Sigmoid colon (tissue), 7 donors: ENCODE results near the gene CRB2. TPM values are rescaled to one million over a fixed set of nuclear protein-coding genes. Genes with fewer than 3 reads are reported as not detected.

Experiments used
- DNase-seq: peaks from one replicate; pipeline ENCODE4 v3.0.0-alpha.2; 2019
- H3K27ac ChIP-seq, 4 donors: fragments of 200-600 bp; sonication (generic); one replicate each; pipeline ENCODE4 v1.5.1; 2016 to 2019; ENCODE audit warnings: mild to moderate bottlenecking in 1 of 4
- H3K27me3 ChIP-seq, 3 donors: fragments of 200-600 bp; sonication (generic); one replicate each; pipeline ENCODE4 v1.5.1; 2019; ENCODE audit warnings: mild to moderate bottlenecking in 1 of 3
- H3K36me3 ChIP-seq, 4 donors: fragments of 200-600 bp; sonication (generic); one replicate each; pipeline ENCODE4 v1.5.1; 2016 to 2019
- H3K4me1 ChIP-seq, 4 donors: fragments of 200-600 bp; sonication (generic); one replicate each; pipeline ENCODE4 v1.5.1; 2017 to 2019
- H3K4me3 ChIP-seq, 4 donors: fragments of 200-600 bp; sonication (generic); one replicate each; pipeline ENCODE4 v1.5.1; 2017 to 2019; ENCODE audit warnings: mild to moderate bottlenecking in 2 of 4, moderate library complexity in 1 of 4
- H3K9me3 ChIP-seq, 4 donors: fragments of 200-600 bp in 3 of 4; sonication (generic) in 3 of 4; one replicate each; pipeline versions ENCODE4 v1.5.1 to v1.6.1; 2013 to 2019
- CTCF ChIP-seq, 4 experiments: fragments of 450-650 bp in 3 of 4; fragments of 200-600 bp in 1 of 4; IDR thresholded peaks; one replicate each; pipeline ENCODE4 v1.5.1; 2016 to 2019; ENCODE audit warnings: antibody characterized with exemption in 4 of 4, mild to moderate bottlenecking in 3 of 4, moderate library complexity in 2 of 4
- EP300 ChIP-seq, 4 donors: sonication (generic); formaldehyde crosslinking; IDR thresholded peaks; one replicate each; pipeline ENCODE4 v1.6.1; 2017; ENCODE audit warnings: antibody characterized with exemption in 4 of 4
- POLR2A ChIP-seq, 2 donors: fragments of 450-650 bp; IDR thresholded peaks; one replicate each; pipeline ENCODE4 v1.6.1; 2016; ENCODE audit warnings: antibody characterized with exemption in 2 of 2, mild to moderate bottlenecking in 2 of 2, moderate library complexity in 2 of 2
- POLR2AphosphoS5 ChIP-seq, 4 donors: sonication (generic); formaldehyde crosslinking; IDR thresholded peaks; one replicate each; pipeline ENCODE4 v1.6.1; 2017; ENCODE audit warnings: antibody characterized with exemption in 4 of 4
- WGBS, 2 donors: extraction: QIAGEN DNeasy Blood & Tissue Kit; methylation state at CpG; one replicate each; pipeline ENCODE4 v1.1.7; 2013; 5-methylcytosine and 5-hydroxymethylcytosine counted together
- intact Hi-C: fragments of 100-400 bp; cut with DNase I; formaldehyde crosslinking; loops from one replicate; pipeline ENCODE4 v1.15.1; 2023
- polyA plus RNA-seq, 3 donors: library from polyadenylated mRNA; stranded (reverse); fragments of 200-250 nt; gene quantifications; one replicate each; pipeline ENCODE4 v1.2.3, GENCODE V29; 2013
- total RNA-seq, 4 donors: library from RNA; depleted of rRNA; stranded (reverse); fragments of >200 nt; gene quantifications; one replicate each; pipeline ENCODE4 v1.1.0, GENCODE V29; 2016
- donor health status: healthy with polysubstance abuse.
- donor health status: Bipolar disorder and iron deficiency.
- donor health status: healthy.

CRB2 gene
- total and polyA plus RNA-seq, 7 donors: 0.14 to 0.79 (median 0.40) TPM; not detected in 3

DNA sequence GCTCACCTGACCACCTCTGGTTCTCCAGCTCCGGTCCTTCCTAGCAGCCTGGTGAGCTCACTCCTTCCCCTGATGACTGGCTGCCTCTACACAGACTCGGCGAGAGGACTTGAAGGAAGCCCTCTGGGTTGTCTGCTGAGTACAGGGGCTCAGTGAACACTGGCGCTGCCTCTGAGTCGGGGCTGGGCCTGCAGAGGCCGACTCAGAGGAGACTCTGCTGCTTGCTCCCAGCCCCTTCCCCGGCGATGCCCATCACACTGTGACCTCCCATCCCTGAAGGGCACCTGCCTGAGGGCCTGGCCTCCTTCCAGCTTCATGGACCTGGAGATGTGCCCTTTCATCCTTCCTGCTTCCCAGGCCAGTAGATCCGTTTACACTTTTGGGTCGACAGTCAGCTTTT lies 22.0 kb downstream of the CRB2 start:
- 22 to 68% methylated on average over 10 of the region's 10 CpGs for WGBS, 2 donors
- Histone ChIP-seq H3K4me1 (peaks cover 0 to 35% (median 31%) of the 10 kb centered on the region in 4 donors), H3K27me3 (peaks cover 5 to 12% (median 6%) of the 10 kb centered on the region in 3 donors), H3K27ac (no peak overlapping the region), H3K4me3 (no peak overlapping the region), H3K9me3 (no peaks in the 10 kb centered on the region), H3K36me3 (peaks cover 0 to 5% (median 0%) of the 10 kb centered on the region in 4 donors)
- no peak for TF ChIP-seq POLR2A (IDR thresholded peaks at IDR 0.05)
- no peak for TF ChIP-seq EP300 (IDR thresholded peaks at IDR 0.05)
- TF ChIP-seq CTCF (IDR thresholded peaks at IDR 0.05): no peak
- TF ChIP-seq POLR2AphosphoS5 (IDR thresholded peaks at IDR 0.05): no peak
- DNase-seq: no peak
- intact Hi-C loops: no loop called here

- WGBS, 2 donors: 39 to 80% methylated on average over 30 of the region's 30 CpGs
- H3K27me3 ChIP-seq: peaks cover 0 to 5% (median 0%) of the 10 kb centered on the region in 3 donors
- H3K4me1 ChIP-seq: peaks cover 0 to 25% (median 20%) of the 10 kb centered on the region in 4 donors
- intact Hi-C loops: no loop called here
- peaks cover 0 to 16% (median 0%) of the 10 kb centered on the region in 4 donors for H3K36me3 ChIP-seq
- DNase-seq: no peak
- H3K9me3 ChIP-seq: no peaks in the 10 kb centered on the region
- H3K4me3 ChIP-seq: no peak overlapping the region
- no peak overlapping the region for H3K27ac ChIP-seq
- TF ChIP-seq POLR2AphosphoS5 (IDR thresholded peaks at IDR 0.05) (no peak), CTCF (IDR thresholded peaks at IDR 0.05) (no peak), EP300 (IDR thresholded peaks at IDR 0.05) (no peak), POLR2A (IDR thresholded peaks at IDR 0.05) (no peak)
Measured at GRCh38 chr9:123378956-123379660, 23.1 kb downstream of the CRB2 start.

DNA sequence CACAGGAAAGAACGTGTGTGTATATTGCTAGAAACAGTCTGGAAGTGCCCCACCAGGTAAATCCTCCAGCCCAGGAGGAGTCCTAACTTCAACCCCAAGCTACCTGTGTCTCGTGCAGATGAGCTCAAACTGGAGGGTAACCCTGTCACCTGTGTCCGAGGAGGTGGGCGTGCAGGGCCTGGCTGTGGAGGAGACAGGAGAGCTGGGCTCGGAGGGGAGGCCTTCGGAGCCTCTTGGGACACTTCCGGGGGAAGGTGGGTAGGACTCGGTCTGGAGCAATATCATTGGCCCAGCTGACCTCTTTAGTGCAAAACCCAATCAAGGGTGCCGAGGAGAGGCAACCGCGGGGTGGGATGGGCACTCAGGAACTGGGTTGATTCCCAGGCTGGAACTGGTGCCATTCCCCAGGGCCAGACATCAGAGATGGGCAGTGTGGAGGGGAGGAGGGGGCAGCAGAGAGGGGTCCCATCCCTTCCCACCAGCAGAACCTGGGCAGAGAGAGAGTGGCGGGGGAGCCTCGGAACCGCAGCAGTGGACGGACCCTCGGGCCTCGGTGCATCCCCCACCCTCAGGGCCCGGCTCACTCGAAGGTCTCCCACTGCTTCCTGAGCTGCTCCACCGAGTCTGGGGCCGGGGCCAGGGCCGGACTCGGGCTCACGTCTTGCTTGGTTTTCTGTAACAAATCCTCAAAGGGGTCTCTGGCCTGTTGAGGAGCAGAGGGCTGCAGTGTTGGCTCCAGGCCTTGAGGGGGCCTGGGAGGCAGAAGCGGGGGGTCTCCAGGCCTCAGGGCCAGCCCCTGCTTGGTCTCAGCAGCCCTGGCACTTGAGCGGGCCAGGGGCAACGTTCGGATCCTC lies 25.1 kb downstream of the CRB2 start:
- Histone ChIP-seq H3K4me1 (peaks cover 0 to 6% (median 3%) of the 10 kb centered on the region in 4 donors), H3K9me3 (no peaks in the 10 kb centered on the region), H3K27me3 (no peaks in the 10 kb centered on the region), H3K36me3 (peaks cover 0 to 16% (median 0%) of the 10 kb centered on the region in 4 donors), H3K4me3 (no peak overlapping the region), H3K27ac (no peak overlapping the region)
- DNase-seq: no peak
- intact Hi-C loops: no loop called here
- TF ChIP-seq POLR2AphosphoS5 (IDR thresholded peaks at IDR 0.05) (no peak), CTCF (IDR thresholded peaks at IDR 0.05) (no peak), POLR2A (IDR thresholded peaks at IDR 0.05) (no peak), EP300 (IDR thresholded peaks at IDR 0.05) (no peak)
- 84 to 92% methylated on average over 28 of the region's 28 CpGs for WGBS, 2 donors

DNA sequence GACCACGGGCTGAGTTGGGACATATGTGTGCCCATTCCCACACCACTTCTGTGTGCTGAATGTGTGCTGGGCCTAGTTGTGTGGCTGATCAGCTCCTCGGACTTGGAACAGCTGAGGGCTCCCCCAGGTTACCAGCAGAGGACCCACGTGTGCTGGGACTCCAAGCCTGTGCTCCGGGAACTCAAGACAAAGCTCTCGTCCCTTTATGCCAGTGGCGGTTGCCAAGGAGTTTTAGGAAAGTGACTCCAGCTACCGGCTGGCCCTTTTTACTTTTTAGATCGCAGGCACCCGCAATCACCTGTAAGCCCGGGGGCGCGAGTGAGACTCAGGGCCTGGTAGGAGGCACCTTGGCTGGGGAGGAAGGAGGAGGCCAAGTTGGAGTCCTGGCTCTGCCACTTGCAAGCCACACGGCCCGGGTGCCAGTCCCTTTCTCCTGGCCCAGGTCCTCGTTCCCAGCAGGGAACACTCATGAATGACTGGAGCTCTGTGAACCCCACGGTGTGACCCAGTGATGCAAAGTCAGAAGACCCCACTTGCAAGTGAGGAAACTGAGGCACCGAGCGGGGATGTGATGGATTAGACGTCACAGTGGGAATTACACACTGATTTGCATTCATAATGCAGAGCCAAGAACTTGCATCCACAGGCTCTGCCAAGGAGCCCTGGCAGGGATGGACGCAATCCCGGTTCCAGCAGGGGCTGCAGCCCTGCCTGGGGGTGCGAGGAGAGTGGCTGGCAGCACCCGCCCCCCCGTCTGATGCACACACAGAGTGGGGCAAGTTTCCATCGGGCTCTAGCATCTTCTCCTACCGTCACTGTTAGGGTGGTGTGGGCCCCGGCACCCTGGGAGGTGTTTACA lies 26.9 kb downstream of the CRB2 start:
- peaks cover 0 to 16% (median 0%) of the 10 kb centered on the region in 4 donors for H3K36me3 ChIP-seq
- WGBS, 2 donors: 88 to 94% methylated on average over 27 of the region's 27 CpGs
- no peak overlapping the region for H3K4me3 ChIP-seq
- H3K27me3 ChIP-seq: no peaks in the 10 kb centered on the region
- intact Hi-C loops: no loop called here
- no peak overlapping the region for H3K27ac ChIP-seq
- no peak for DNase-seq
- no peak for TF ChIP-seq POLR2A (IDR thresholded peaks at IDR 0.05)
- no peak for TF ChIP-seq EP300 (IDR thresholded peaks at IDR 0.05)
- TF ChIP-seq POLR2AphosphoS5 (IDR thresholded peaks at IDR 0.05): no peak
- no peak for TF ChIP-seq CTCF (IDR thresholded peaks at IDR 0.05)
- no peaks in the 10 kb centered on the region for H3K9me3 ChIP-seq
- no peaks in the 10 kb centered on the region for H3K4me1 ChIP-seq
